IMR-90 (cell line): Measurements from ENCODE around the gene TM4SF20. TPM values are rescaled to one million over a fixed set of nuclear protein-coding genes. Genes with fewer than 3 reads are reported as not detected.
A peak's percentile ranks its signal among the peaks of the same experiment; 100 is the strongest.

Experiments used
- ATAC-seq: fragments of 200-7000 bp; cut with Tn5 transposase; 2 replicates; pipeline ENCODE4 v1.9.1; 2020; ENCODE audit warnings: low read depth, mild to moderate bottlenecking, moderate library complexity
- BruUV-seq: library from RNA; stranded (reverse); fragments of 400-500 nt; replicated peaks from 2 replicates; lab custom pipeline; 2021; lab: Mats Ljungman, UMichigan
- CTCF ChIA-PET: fragments of 300-600 bp; formaldehyde crosslinking; extraction: SDS; loops from one replicate; lab custom pipeline; 2021; ENCODE audit warnings: antibody characterized with exemption; lab: Yijun Ruan, JAX
- POLR2A ChIA-PET: fragments of 300-600 bp; sonication (Branson Sonifier 250); formaldehyde crosslinking; loops from one replicate; lab custom pipeline; 2022; ENCODE audit warnings: antibody characterized with exemption; ENCODE audit not compliant: unreplicated experiment; lab: Charles Lee
- DNase-seq: peaks from one replicate; pipeline ENCODE4 v3.0.0; 2013
- H2AFZ ChIP-seq: replicated peaks from 2 replicates; pipeline ENCODE3; 2013; ENCODE audit warnings: low read length, mild to moderate bottlenecking; ENCODE audit not compliant: poor library complexity
- H2AK5ac ChIP-seq: 2 replicates; pipeline ENCODE4 v1.6.1; 2013; ENCODE audit warnings: low read depth, low read length, inconsistent platforms
- H2AK9ac ChIP-seq: replicated peaks from 2 replicates; pipeline ENCODE3; 2013; ENCODE audit warnings: mild to moderate bottlenecking, low read depth, low read length, moderate library complexity; ENCODE audit not compliant: poor library complexity
- H2BK120ac ChIP-seq: 2 replicates; pipeline ENCODE4 v1.6.1; 2013; ENCODE audit warnings: low read depth, low read length, inconsistent platforms
- H2BK15ac ChIP-seq: 3 replicates; pipeline ENCODE4 v1.6.1; 2013; ENCODE audit warnings: low read depth, low read length, inconsistent platforms
- H2BK20ac ChIP-seq: 2 replicates; pipeline ENCODE4 v1.6.1; 2013; ENCODE audit warnings: low read depth, mild to moderate bottlenecking, inconsistent platforms, low read length, moderate library complexity
- H2BK5ac ChIP-seq: 2 replicates; pipeline ENCODE4 v1.6.1; 2013; ENCODE audit warnings: mild to moderate bottlenecking, low read depth, low read length, inconsistent platforms; ENCODE audit not compliant: poor library complexity, severe bottlenecking
- H3K14ac ChIP-seq: replicated peaks from 2 replicates; pipeline ENCODE4 v1.6.1; 2013; ENCODE audit warnings: low read depth, low read length, inconsistent platforms
- H3K18ac ChIP-seq: 2 replicates; pipeline ENCODE4 v1.6.1; 2013; ENCODE audit warnings: low read depth, low read length, control low read depth
- H3K23ac ChIP-seq: 2 replicates; pipeline ENCODE4 v1.6.1; 2013; ENCODE audit warnings: low read depth, low read length, inconsistent platforms
- H3K27ac ChIP-seq: 2 replicates; pipeline ENCODE4 v1.5.1; 2013; ENCODE audit warnings: mild to moderate bottlenecking, control low read depth, low read length; ENCODE audit not compliant: insufficient read depth
- H3K27me3 ChIP-seq: 2 replicates; pipeline ENCODE4 v1.6.1; 2013; ENCODE audit warnings: low read length; ENCODE audit not compliant: control insufficient read depth, insufficient read depth
- H3K36me3 ChIP-seq: 2 replicates; pipeline ENCODE4 v1.6.1; 2013; ENCODE audit warnings: low read length, mixed read lengths; ENCODE audit not compliant: control insufficient read depth, insufficient read depth
- H3K4ac ChIP-seq: 2 replicates; pipeline ENCODE4 v1.6.1; 2013; ENCODE audit warnings: low read depth, low read length, inconsistent platforms
- H3K4me1 ChIP-seq: 2 replicates; pipeline ENCODE4 v1.6.1; 2013; ENCODE audit warnings: low read length, mixed read lengths; ENCODE audit not compliant: control insufficient read depth, insufficient read depth
- H3K4me2 ChIP-seq: 2 replicates; pipeline ENCODE4 v1.6.1; 2013; ENCODE audit warnings: low read depth, mild to moderate bottlenecking, control low read depth, low read length, moderate library complexity
- H3K4me3 ChIP-seq: 2 replicates; pipeline ENCODE4 v1.5.1; 2013; ENCODE audit warnings: low read depth, mild to moderate bottlenecking, control low read depth, low read length, moderate library complexity; ENCODE audit not compliant: insufficient read depth
- H3K56ac ChIP-seq: 2 replicates; pipeline ENCODE4 v1.6.1; 2013; ENCODE audit warnings: low read length, inconsistent platforms; ENCODE audit not compliant: insufficient read depth; ENCODE audit errors: extremely low read depth
- H3K79me1 ChIP-seq, 2 experiments: 2 replicates each; pipeline ENCODE4 v1.6.1; 2013; ENCODE audit warnings: low read length in 2 of 2, inconsistent platforms in 1 of 2, low read depth in 1 of 2
- H3K9ac ChIP-seq: 2 replicates; pipeline ENCODE4 v1.6.1; 2013; ENCODE audit warnings: low read depth, low read length, control low read depth
- H3K9me1 ChIP-seq: 2 replicates; pipeline ENCODE4 v1.6.1; 2013; ENCODE audit warnings: low read length, inconsistent platforms; ENCODE audit not compliant: insufficient read depth
- H3K9me3 ChIP-seq: 2 replicates; pipeline ENCODE4 v1.6.1; 2013; ENCODE audit warnings: low read length; ENCODE audit not compliant: control insufficient read depth, insufficient read depth
- H4K20me1 ChIP-seq: 2 replicates; pipeline ENCODE4 v1.6.1; 2013; ENCODE audit warnings: low read length, inconsistent platforms; ENCODE audit not compliant: insufficient read depth
- H4K5ac ChIP-seq: 2 replicates; pipeline ENCODE4 v1.6.1; 2013; ENCODE audit warnings: mild to moderate bottlenecking, low read depth, low read length, control low read depth
- H4K8ac ChIP-seq, 2 experiments: 2 replicates each; pipeline ENCODE4 v1.6.1; 2013; ENCODE audit warnings: low read depth in 2 of 2, low read length in 2 of 2, control low read depth in 1 of 2, inconsistent platforms in 1 of 2
- H4K91ac ChIP-seq: 2 replicates; pipeline ENCODE4 v1.6.1; 2013; ENCODE audit warnings: low read depth, low read length, inconsistent platforms; ENCODE audit not compliant: insufficient read depth
- CHD1 ChIP-seq: IDR thresholded peaks from 2 replicates; pipeline ENCODE4 v1.6.1; 2012; ENCODE audit warnings: low read depth, low read length, improper control_type of control experiment
- MXI1 ChIP-seq: IDR thresholded peaks from 2 replicates; pipeline ENCODE4 v1.6.1; 2012; ENCODE audit warnings: low read depth, mild to moderate bottlenecking, low read length, moderate library complexity, borderline replicate concordance
- NFE2L2 ChIP-seq: fragments of 150-350 bp; IDR thresholded peaks from 2 replicates; pipeline ENCODE4 v1.6.1; 2016; ENCODE audit warnings: low read depth, mild to moderate bottlenecking, low read length
- RCOR1 ChIP-seq: IDR thresholded peaks from 2 replicates; pipeline ENCODE4 v1.6.1; 2012; ENCODE audit warnings: mild to moderate bottlenecking, low read length, improper control_type of control experiment; ENCODE audit not compliant: insufficient replicate concordance
- SMC3 ChIP-seq: fragments of 150-350 bp; IDR thresholded peaks from 2 replicates; pipeline ENCODE4 v1.6.1; 2016; ENCODE audit warnings: low read depth, mild to moderate bottlenecking, antibody characterized with exemption, low read length, moderate library complexity
- WGBS, 2 experiments: methylation state at CpG; one replicate each; pipeline versions ENCODE4 v1.1.5 to v1.1.7; 2013; ENCODE audit warnings: missing lambda C conversion rate in 2 of 2; ENCODE audit not compliant: insufficient read length in 1 of 2; ENCODE audit errors: extremely low coverage in 2 of 2; 5-methylcytosine and 5-hydroxymethylcytosine counted together
- dilution Hi-C: fragments of 300-500 bp; cut with HindIII; formaldehyde crosslinking; loops from one replicate; pipeline ENCODE4 v1.14.3; 2018; ENCODE audit warnings: low sequenced_read_pairs; ENCODE audit not compliant: unreplicated experiment
- in situ Hi-C: fragments of 300-500 bp; cut with MboI; formaldehyde crosslinking; loops from 3 replicates; pipeline ENCODE4 v1.14.3; 2019; ENCODE audit warnings: low sequenced_read_pairs, inconsistent platforms, mixed read lengths
- intact Hi-C: fragments of 100-400 bp; cut with micrococcal nuclease; formaldehyde crosslinking; loops from 2 replicates; pipeline ENCODE4 v1.10.0; 2022
- polyA plus RNA-seq, 3 experiments: library from polyadenylated mRNA; depleted of rRNA; stranded (reverse); fragments of >200 nt; gene quantifications; 2 replicates each; pipeline ENCODE4 v1.2.3, GENCODE V29; 2012; ENCODE audit warnings: low replicate concordance in 1 of 3
- total RNA-seq: library from RNA; depleted of rRNA; stranded (reverse); fragments of >200 nt; gene quantifications from 2 replicates; pipeline ENCODE4 v1.2.3, GENCODE V29; 2012

Gene TM4SF20
- total and polyA plus RNA-seq, 2 of the 4 experiments (the other 2 are of a cell fraction), result under 0.01 to 0.03 TPM

- Histone ChIP-seq H3K18ac (peak overlapping the region; percentile 55), H3K9me3 (no peaks in the 10 kb centered on the region), H3K79me1 (no peaks in the 10 kb centered on the region), H2AFZ (no peak overlapping the region), H3K36me3 (no peaks in the 10 kb centered on the region), H2BK20ac (peak overlapping the region; percentile 25; the same call in 1 of the 2 replicates), H2AK9ac (peak overlapping the region; percentile 3), H2BK120ac (peak overlapping the region; percentile 32), H2AK5ac (peak overlapping the region; percentile 51; the same call in 1 of the 2 replicates), H3K4ac (peak overlapping the region; percentile 36; the same call in 1 of the 2 replicates), H4K8ac (peak overlapping the region; percentile 19 to 24; a peak in 1 of 4 replicates), H3K14ac (no peak overlapping the region), H3K9ac (no peak overlapping the region), H4K91ac (peak overlapping the region; percentile 82), H3K23ac (no peak overlapping the region), H4K20me1 (no peaks in the 10 kb centered on the region), H3K56ac (no peak overlapping the region), H2BK15ac (peak overlapping the region; percentile 31; the same call in 2 of the 3 replicates), H3K9me1 (no peaks in the 10 kb centered on the region), H3K27me3 (no peaks in the 10 kb centered on the region), H3K27ac (no peak overlapping the region), H3K4me1 (peaks cover 3% of the 10 kb centered on the region), H3K4me2 (no peak overlapping the region), H3K4me3 (no peak overlapping the region), H2BK5ac (no peak overlapping the region), H4K5ac (0 out of 2 replicates have a peak overlapping the region, but pooled peaks have one; percentile 5)
- TF ChIP-seq NFE2L2, result no peak
- no peak for TF ChIP-seq RCOR1
- no peak for TF ChIP-seq SMC3
- TF ChIP-seq CHD1, result no peak
- no peak for TF ChIP-seq MXI1
- ChIA-PET POLR2A (no interaction called here), CTCF (no interaction called here)
- DNase-seq (no peak), ATAC-seq (no peak)
- dilution Hi-C loops (no loop called here), intact Hi-C loops (no loop called here), in situ Hi-C loops (no loop called here)
- no TSS peak for BruUV-seq
- WGBS, 2 experiments, result 97% methylated on average over 6 of the region's 17 CpGs; no CpG with 5 or more reads in 1 of the 2 experiments
Measured at GRCh38 chr2:227390468-227391256, 11.6 kb upstream of the TM4SF20 start.
